Skeletal muscle tissue (tissue), 4 donors: ENCODE measurements around the gene NDUFB11. TPM values are rescaled to one million over a fixed set of nuclear protein-coding genes. Genes with fewer than 3 reads are reported as not detected.

Experiments
- H3K27ac ChIP-seq: one replicate; pipeline ENCODE4 v1.7.0; 2013; ENCODE audit warnings: mild to moderate bottlenecking, low read depth, low read length, inconsistent platforms
- H3K27me3 ChIP-seq, 3 donors: one replicate each; pipeline ENCODE4 v1.7.0; 2013; ENCODE audit warnings: low read length in 3 of 3; ENCODE audit not compliant: control insufficient read depth in 3 of 3, insufficient read depth in 3 of 3
- H3K36me3 ChIP-seq, 3 donors: one replicate each; pipeline ENCODE4 v1.7.0; 2013; ENCODE audit warnings: low read length in 3 of 3; ENCODE audit not compliant: control insufficient read depth in 3 of 3, insufficient read depth in 3 of 3
- H3K4me1 ChIP-seq, 3 donors: one replicate each; pipeline ENCODE4 v1.7.0; 2013; ENCODE audit warnings: low read length in 3 of 3, mild to moderate bottlenecking in 3 of 3; ENCODE audit not compliant: control insufficient read depth in 3 of 3, insufficient read depth in 3 of 3
- H3K4me3 ChIP-seq, 3 donors: one replicate each; pipeline ENCODE4 v1.7.0; 2013; ENCODE audit warnings: low read length in 3 of 3
- H3K9ac ChIP-seq, 3 donors: one replicate each; pipeline ENCODE4 v1.7.0; 2013; ENCODE audit warnings: low read length in 3 of 3, mild to moderate bottlenecking in 3 of 3, moderate library complexity in 2 of 3, low read depth in 1 of 3
- H3K9me3 ChIP-seq, 3 donors: one replicate each; pipeline ENCODE4 v1.7.0; 2013; ENCODE audit warnings: low read length in 3 of 3; ENCODE audit not compliant: control insufficient read depth in 3 of 3
- total RNA-seq: library from RNA; depleted of rRNA; stranded (reverse); fragments of >200 nt; gene quantifications from one replicate; pipeline ENCODE4 v1.2.3, GENCODE V29; 2014
- donor health status: Osteomylitis.

The NDUFB11 gene
- total RNA-seq, result 75.2 TPM

- H3K4me3 ChIP-seq, result peak within 1 kb of the TSS; percentile 80 to 89 (median 85)
- H3K9ac ChIP-seq, result peak within 1 kb of the TSS; percentile 82 to 90 (median 90)
- H3K4me1 ChIP-seq, result peaks cover 16 to 22% (median 21%) of the 10 kb centered on the region in 3 donors
- no peaks in the 10 kb centered on the region for H3K9me3 ChIP-seq
- H3K27ac ChIP-seq, result peak within 1 kb of the TSS; percentile 93
- H3K36me3 ChIP-seq, result peaks cover 5 to 12% (median 9%) of the 10 kb centered on the region in 3 donors
- peaks cover 0 to 13% (median 0%) of the 10 kb centered on the region in 3 donors for H3K27me3 ChIP-seq
Observed at GRCh38 chrX:47144626-47145394, at the start of gene NDUFB11, which contains the start of gene RBM10. NDUFB11 (minus strand) TSS chrX:47144702; CDS start chrX:47144679, 23 bp downstream. RBM10 (plus strand) TSS chrX:47145221; CDS start chrX:47147482, 2,261 bp downstream.

- Histone ChIP-seq H3K9ac (peak within 1 kb of the TSS; percentile 89 to 99 (median 96)), H3K4me1 (peaks cover 43 to 59% (median 52%) of the 10 kb centered on the region in 3 donors), H3K4me3 (peak within 1 kb of the TSS; percentile 76 to 91 (median 76))
Observed at GRCh38 chrX:47193475-47194193, 49.1 kb upstream of the NDUFB11 start, which contains the start of gene UBA1. UBA1 (plus strand) TSS chrX:47193829; CDS start chrX:47198803, 4,974 bp downstream.

GRCh38 chrX:47191806-47192401 is 47.4 kb upstream of the NDUFB11 start:
- H3K27ac ChIP-seq, result no peak overlapping the region
- peaks cover 0 to 5% (median 0%) of the 10 kb centered on the region in 3 donors for H3K27me3 ChIP-seq
- peaks cover 26 to 42% (median 35%) of the 10 kb centered on the region in 3 donors for H3K4me1 ChIP-seq
- H3K36me3 ChIP-seq, result peaks cover 0 to 4% (median 3%) of the 10 kb centered on the region in 3 donors
- H3K9me3 ChIP-seq, result no peaks in the 10 kb centered on the region
- H3K9ac ChIP-seq, result peak overlapping the region in 1 of 3 donors; percentile 80
- H3K4me3 ChIP-seq, result peak overlapping the region in 1 of 3 donors; percentile 72

More at GRCh38 chrX:47193475-47194193, 49.1 kb upstream of the NDUFB11 start, which contains the start of gene UBA1:
- Histone ChIP-seq H3K9me3 (no peaks in the 10 kb centered on the region), H3K36me3 (peaks cover 4 to 12% (median 5%) of the 10 kb centered on the region in 3 donors), H3K27me3 (peaks cover 0 to 5% (median 0%) of the 10 kb centered on the region in 3 donors), H3K27ac (peak within 1 kb of the TSS; percentile 99)

GRCh38 chrX:47191331-47191730 is 46.8 kb upstream of the NDUFB11 start:
- peak overlapping the region; percentile 72 to 79 (median 78) for H3K4me3 ChIP-seq
- H3K27ac ChIP-seq, result no peak overlapping the region
- no peaks in the 10 kb centered on the region for H3K9me3 ChIP-seq
- peaks cover 2 to 9% (median 5%) of the 10 kb centered on the region in 3 donors for H3K36me3 ChIP-seq
- peaks cover 0 to 5% (median 0%) of the 10 kb centered on the region in 3 donors for H3K27me3 ChIP-seq
- peak overlapping the region; percentile 55 to 80 (median 74) for H3K9ac ChIP-seq
- peaks cover 20 to 36% (median 29%) of the 10 kb centered on the region in 3 donors for H3K4me1 ChIP-seq

GRCh38 chrX:47190445-47191269 is 46.2 kb upstream of the NDUFB11 start:
- Histone ChIP-seq H3K4me1 (peaks cover 13 to 30% (median 23%) of the 10 kb centered on the region in 3 donors), H3K27me3 (peaks cover 0 to 5% (median 0%) of the 10 kb centered on the region in 3 donors), H3K4me3 (peak overlapping the region; percentile 72 to 79 (median 78)), H3K36me3 (peaks cover 7 to 16% (median 11%) of the 10 kb centered on the region in 3 donors), H3K27ac (peak overlapping the region; percentile 18), H3K9me3 (no peaks in the 10 kb centered on the region), H3K9ac (peak overlapping the region; percentile 55 to 80 (median 74))

- no peaks in the 10 kb centered on the region for H3K9me3 ChIP-seq
- H3K36me3 ChIP-seq, result peaks cover 13 to 22% (median 14%) of the 10 kb centered on the region in 3 donors
Observed at GRCh38 chrX:47189906-47190305, 45.4 kb upstream of the NDUFB11 start.

GRCh38 chrX:47187106-47187677 is 42.7 kb upstream of the NDUFB11 start:
- H3K9ac ChIP-seq, result no peak overlapping the region
- H3K27me3 ChIP-seq, result peaks cover 0 to 5% (median 0%) of the 10 kb centered on the region in 3 donors
- H3K36me3 ChIP-seq, result peaks cover 18 to 30% (median 19%) of the 10 kb centered on the region in 3 donors

More at GRCh38 chrX:47189906-47190305, 45.4 kb upstream of the NDUFB11 start:
- peaks cover 8 to 24% (median 17%) of the 10 kb centered on the region in 3 donors for H3K4me1 ChIP-seq
- no peak overlapping the region for H3K9ac ChIP-seq
- H3K27me3 ChIP-seq, result peaks cover 0 to 5% (median 0%) of the 10 kb centered on the region in 3 donors
- H3K27ac ChIP-seq, result no peak overlapping the region
- no peak overlapping the region for H3K4me3 ChIP-seq

GRCh38 chrX:47186096-47186740 is 41.7 kb upstream of the NDUFB11 start:
- Histone ChIP-seq H3K27ac (no peak overlapping the region), H3K4me3 (no peak overlapping the region), H3K27me3 (peaks cover 0 to 5% (median 0%) of the 10 kb centered on the region in 3 donors), H3K9me3 (no peaks in the 10 kb centered on the region), H3K36me3 (peaks cover 28 to 39% (median 29%) of the 10 kb centered on the region in 3 donors), H3K4me1 (peaks cover 3 to 6% (median 4%) of the 10 kb centered on the region in 3 donors), H3K9ac (no peak overlapping the region)

More at GRCh38 chrX:47187106-47187677, 42.7 kb upstream of the NDUFB11 start:
- H3K4me1 ChIP-seq, result peaks cover 5 to 12% (median 10%) of the 10 kb centered on the region in 3 donors
- H3K27ac ChIP-seq, result no peak overlapping the region
- no peaks in the 10 kb centered on the region for H3K9me3 ChIP-seq
- no peak overlapping the region for H3K4me3 ChIP-seq
